GM18951 (cell line): Measurements from ENCODE around the gene ZNF160.

ENCODE experiments used
- POLR2A ChIP-seq: IDR thresholded peaks from 4 replicates; pipeline ENCODE4 v1.6.1; 2011; ENCODE audit warnings: mild to moderate bottlenecking; ENCODE audit not compliant: insufficient read length, insufficient read depth; ENCODE audit errors: extremely low read depth
- in situ Hi-C: fragments of 300-500 bp; cut with MboI; formaldehyde crosslinking; loops from one replicate; pipeline ENCODE4 v1.12.0; 2022; ENCODE audit warnings: low sequenced_read_pairs, mixed read lengths, inconsistent platforms; ENCODE audit not compliant: unreplicated experiment

The ZNF160 gene

GRCh38 chr19:53019684-53020083, 83.5 kb downstream of the ZNF160 start:
- in situ Hi-C loops, result no loop called here

More at GRCh38 chr19:53019684-53020083, 83.5 kb downstream of the ZNF160 start:
- TF ChIP-seq POLR2A, result no peak
